Neural cell (in vitro differentiated cells): ENCODE measurements around the gene HIVEP1.

Source experiments
- EP300 ChIP-seq: fragments of 450-650 bp; conservative IDR thresholded peaks from 2 replicates; pipeline ENCODE4 v1.6.1; 2014; ENCODE audit warnings: antibody characterized with exemption, mild to moderate bottlenecking, moderate library complexity; ENCODE audit not compliant: poor library complexity, severe bottlenecking
- EZH2 ChIP-seq: fragments of 200-600, 300-800 bp; shearing (Covaris generic), sonication (generic); IDR thresholded peaks from 2 replicates; pipeline ENCODE4 v1.6.1; 2014; ENCODE audit warnings: antibody characterized with exemption, low read length, borderline replicate concordance, mild to moderate bottlenecking; ENCODE audit not compliant: insufficient read depth, poor library complexity, severe bottlenecking
- POLR2AphosphoS5 ChIP-seq: IDR thresholded peaks from 2 replicates; pipeline ENCODE4 v1.6.1; 2012
- RAD21 ChIP-seq: fragments of 450-650 bp; conservative IDR thresholded peaks from 2 replicates; pipeline ENCODE4 v1.6.1; 2014; ENCODE audit warnings: antibody characterized with exemption, mild to moderate bottlenecking, moderate library complexity
- SMC3 ChIP-seq: fragments of 450-650 bp; conservative IDR thresholded peaks from 2 replicates; pipeline ENCODE4 v1.6.1; 2014; ENCODE audit warnings: antibody characterized with exemption, mild to moderate bottlenecking, moderate library complexity; ENCODE audit not compliant: poor library complexity
- TF ChIP-seq, protein P1 (sequence below): fragments of 450-650 bp; IDR thresholded peaks from 2 replicates; pipeline ENCODE4 v1.5.1; 2014; ENCODE audit warnings: antibody characterized with exemption, mild to moderate bottlenecking, moderate library complexity; ENCODE audit not compliant: poor library complexity, severe bottlenecking
- TF ChIP-seq, protein P2 (sequence below): IDR thresholded peaks from 2 replicates; pipeline ENCODE4 v1.6.1; 2012; ENCODE audit warnings: borderline replicate concordance

DNA sequence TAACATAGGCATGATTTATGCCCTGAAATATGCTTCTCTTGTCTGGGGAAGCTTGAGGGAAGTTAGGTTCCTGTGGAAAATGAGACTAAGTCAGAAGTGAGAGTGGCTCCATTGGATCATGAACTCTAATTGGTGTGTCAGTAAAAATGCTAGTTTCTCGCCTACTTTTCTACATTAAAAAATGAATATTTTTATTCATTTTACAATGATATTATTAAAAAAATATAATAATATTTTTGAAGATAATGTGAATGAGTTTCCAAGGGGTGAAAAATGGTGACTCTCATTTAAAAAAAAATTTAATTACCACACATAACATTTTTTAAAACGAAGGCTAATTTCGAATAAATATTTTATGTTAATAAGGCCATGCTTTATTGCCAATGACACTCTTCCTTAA lies 84.2 kb downstream of the HIVEP1 start:
- TF ChIP-seq EZH2 (no peak), POLR2AphosphoS5 (no peak), EP300 (no peak), RAD21 (no peak), SMC3 (no peak)
- TF ChIP-seq, protein P1, sequence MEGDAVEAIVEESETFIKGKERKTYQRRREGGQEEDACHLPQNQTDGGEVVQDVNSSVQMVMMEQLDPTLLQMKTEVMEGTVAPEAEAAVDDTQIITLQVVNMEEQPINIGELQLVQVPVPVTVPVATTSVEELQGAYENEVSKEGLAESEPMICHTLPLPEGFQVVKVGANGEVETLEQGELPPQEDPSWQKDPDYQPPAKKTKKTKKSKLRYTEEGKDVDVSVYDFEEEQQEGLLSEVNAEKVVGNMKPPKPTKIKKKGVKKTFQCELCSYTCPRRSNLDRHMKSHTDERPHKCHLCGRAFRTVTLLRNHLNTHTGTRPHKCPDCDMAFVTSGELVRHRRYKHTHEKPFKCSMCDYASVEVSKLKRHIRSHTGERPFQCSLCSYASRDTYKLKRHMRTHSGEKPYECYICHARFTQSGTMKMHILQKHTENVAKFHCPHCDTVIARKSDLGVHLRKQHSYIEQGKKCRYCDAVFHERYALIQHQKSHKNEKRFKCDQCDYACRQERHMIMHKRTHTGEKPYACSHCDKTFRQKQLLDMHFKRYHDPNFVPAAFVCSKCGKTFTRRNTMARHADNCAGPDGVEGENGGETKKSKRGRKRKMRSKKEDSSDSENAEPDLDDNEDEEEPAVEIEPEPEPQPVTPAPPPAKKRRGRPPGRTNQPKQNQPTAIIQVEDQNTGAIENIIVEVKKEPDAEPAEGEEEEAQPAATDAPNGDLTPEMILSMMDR: no peak
- TF ChIP-seq, protein P2, sequence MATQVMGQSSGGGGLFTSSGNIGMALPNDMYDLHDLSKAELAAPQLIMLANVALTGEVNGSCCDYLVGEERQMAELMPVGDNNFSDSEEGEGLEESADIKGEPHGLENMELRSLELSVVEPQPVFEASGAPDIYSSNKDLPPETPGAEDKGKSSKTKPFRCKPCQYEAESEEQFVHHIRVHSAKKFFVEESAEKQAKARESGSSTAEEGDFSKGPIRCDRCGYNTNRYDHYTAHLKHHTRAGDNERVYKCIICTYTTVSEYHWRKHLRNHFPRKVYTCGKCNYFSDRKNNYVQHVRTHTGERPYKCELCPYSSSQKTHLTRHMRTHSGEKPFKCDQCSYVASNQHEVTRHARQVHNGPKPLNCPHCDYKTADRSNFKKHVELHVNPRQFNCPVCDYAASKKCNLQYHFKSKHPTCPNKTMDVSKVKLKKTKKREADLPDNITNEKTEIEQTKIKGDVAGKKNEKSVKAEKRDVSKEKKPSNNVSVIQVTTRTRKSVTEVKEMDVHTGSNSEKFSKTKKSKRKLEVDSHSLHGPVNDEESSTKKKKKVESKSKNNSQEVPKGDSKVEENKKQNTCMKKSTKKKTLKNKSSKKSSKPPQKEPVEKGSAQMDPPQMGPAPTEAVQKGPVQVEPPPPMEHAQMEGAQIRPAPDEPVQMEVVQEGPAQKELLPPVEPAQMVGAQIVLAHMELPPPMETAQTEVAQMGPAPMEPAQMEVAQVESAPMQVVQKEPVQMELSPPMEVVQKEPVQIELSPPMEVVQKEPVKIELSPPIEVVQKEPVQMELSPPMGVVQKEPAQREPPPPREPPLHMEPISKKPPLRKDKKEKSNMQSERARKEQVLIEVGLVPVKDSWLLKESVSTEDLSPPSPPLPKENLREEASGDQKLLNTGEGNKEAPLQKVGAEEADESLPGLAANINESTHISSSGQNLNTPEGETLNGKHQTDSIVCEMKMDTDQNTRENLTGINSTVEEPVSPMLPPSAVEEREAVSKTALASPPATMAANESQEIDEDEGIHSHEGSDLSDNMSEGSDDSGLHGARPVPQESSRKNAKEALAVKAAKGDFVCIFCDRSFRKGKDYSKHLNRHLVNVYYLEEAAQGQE: no peak
